A673 (cell line): ENCODE data around the gene ABCC11. TPM values are rescaled to one million over a fixed set of nuclear protein-coding genes. Genes with fewer than 3 reads are reported as not detected.

Experiments
- BruUV-seq: library from RNA; stranded (reverse); fragments of 400-500 nt; replicated peaks from 2 replicates; lab custom pipeline; 2021; lab: Mats Ljungman, UMichigan
- CTCF ChIA-PET: fragments of 300-600 bp; sonication (Branson Sonifier 250); formaldehyde crosslinking; loops from one replicate; lab custom pipeline; 2022; ENCODE audit warnings: antibody characterized with exemption; lab: Charles Lee
- POLR2A ChIA-PET: fragments of 300-600 bp; sonication (Branson Sonifier 250); formaldehyde crosslinking; loops from one replicate; lab custom pipeline; 2022; ENCODE audit warnings: antibody characterized with exemption; ENCODE audit not compliant: low non-redundant PET; lab: Charles Lee
- DNase-seq: peaks from one replicate; pipeline ENCODE4 v3.0.0-alpha.2; 2015; ENCODE audit warnings: low spot score
- H3K27ac ChIP-seq: fragments of 200-600 bp; sonication (generic); 2 replicates; pipeline ENCODE4 v1.5.1; 2016; ENCODE audit warnings: mixed run types, low read depth, mild to moderate bottlenecking, mixed read lengths, antibody characterized with exemption, low read length; ENCODE audit not compliant: poor library complexity, severe bottlenecking
- H3K27me3 ChIP-seq: fragments of 200-600 bp; sonication (generic); replicated peaks from 2 replicates; pipeline ENCODE4 v1.6.1; 2017; ENCODE audit warnings: mixed run types, low read depth, mild to moderate bottlenecking, mixed read lengths, antibody characterized with exemption, low read length; ENCODE audit not compliant: insufficient read depth, poor library complexity
- H3K36me3 ChIP-seq: fragments of 200-600 bp; sonication (generic); 2 replicates; pipeline ENCODE4 v1.6.1; 2016; ENCODE audit warnings: mixed run types, mild to moderate bottlenecking, mixed read lengths, antibody characterized with exemption, low read length; ENCODE audit not compliant: insufficient read depth, poor library complexity, severe bottlenecking
- H3K4me1 ChIP-seq: fragments of 200-600 bp; sonication (generic); 2 replicates; pipeline ENCODE4 v1.6.1; 2017; ENCODE audit warnings: mixed run types, mild to moderate bottlenecking, mixed read lengths, antibody characterized with exemption, low read length; ENCODE audit not compliant: insufficient read depth, poor library complexity, severe bottlenecking
- H3K4me3 ChIP-seq: fragments of 200-600 bp; sonication (generic); 2 replicates; pipeline ENCODE4 v1.5.1; 2016; ENCODE audit warnings: low read depth, mixed run types, mild to moderate bottlenecking, mixed read lengths, low read length; ENCODE audit not compliant: poor library complexity, severe bottlenecking
- H3K9me3 ChIP-seq: fragments of 200-600 bp; sonication (generic); 2 replicates; pipeline ENCODE4 v1.6.1; 2016; ENCODE audit warnings: mixed run types, low read depth, mild to moderate bottlenecking, mixed read lengths, antibody characterized with exemption, low read length; ENCODE audit not compliant: poor library complexity, severe bottlenecking
- EZH2 ChIP-seq: fragments of 200-600 bp; sonication (generic); IDR thresholded peaks from 2 replicates; pipeline ENCODE4 v1.6.1; 2017; ENCODE audit warnings: borderline replicate concordance, low read depth, mild to moderate bottlenecking, mixed read lengths, antibody characterized with exemption, low read length; ENCODE audit not compliant: poor library complexity, severe bottlenecking
- intact Hi-C: fragments of 100-400 bp; cut with micrococcal nuclease; formaldehyde crosslinking; loops from one replicate; pipeline ENCODE4 v1.10.0; 2022; ENCODE audit not compliant: unreplicated experiment
- total RNA-seq: library from RNA; stranded (reverse); gene quantifications from 2 replicates; pipeline ENCODE4 v1.2.3, GENCODE V29; 2021
- TF ChIP-seq, protein P1 (sequence below): fragments of 300-800, 200-600 bp; sonication (generic); conservative IDR thresholded peaks from 2 replicates; pipeline ENCODE4 v1.5.1; 2017; ENCODE audit warnings: low read depth, mild to moderate bottlenecking, antibody characterized with exemption, low read length, moderate library complexity, mixed read lengths

Gene ABCC11
- total RNA-seq, 1 experiment from 2014 or later, result not detected

DNA sequence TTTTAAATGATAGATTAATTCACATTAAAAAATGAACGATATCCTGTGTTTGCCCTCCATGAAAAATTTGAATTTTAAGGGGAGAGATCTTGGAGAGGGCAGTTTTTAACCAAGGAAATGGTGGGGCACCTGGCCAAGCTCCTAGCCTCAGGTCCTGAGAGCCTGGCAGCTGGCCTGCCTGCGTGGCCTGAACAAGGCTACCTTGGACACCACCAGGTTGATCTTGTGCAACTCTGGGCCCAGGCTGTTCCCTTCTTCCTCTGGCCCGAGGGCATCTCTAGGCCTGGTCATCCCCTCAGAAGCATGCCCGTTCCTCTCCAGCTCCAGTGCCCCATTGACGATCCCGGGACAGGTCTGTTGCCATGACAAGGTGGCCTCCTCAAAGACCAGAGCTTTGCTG is 36.6 kb downstream of the ABCC11 start:
- Histone ChIP-seq H3K9me3 (no peaks in the 10 kb centered on the region), H3K27ac (no peak overlapping the region), H3K36me3 (no peaks in the 10 kb centered on the region), H3K27me3 (peaks cover 7% of the 10 kb centered on the region), H3K4me3 (no peak overlapping the region), H3K4me1 (no peaks in the 10 kb centered on the region)
- ChIA-PET CTCF (no interaction called here), POLR2A (no interaction called here)
- no peak for DNase-seq
- no peak for TF ChIP-seq EZH2
- TF ChIP-seq, protein P1, sequence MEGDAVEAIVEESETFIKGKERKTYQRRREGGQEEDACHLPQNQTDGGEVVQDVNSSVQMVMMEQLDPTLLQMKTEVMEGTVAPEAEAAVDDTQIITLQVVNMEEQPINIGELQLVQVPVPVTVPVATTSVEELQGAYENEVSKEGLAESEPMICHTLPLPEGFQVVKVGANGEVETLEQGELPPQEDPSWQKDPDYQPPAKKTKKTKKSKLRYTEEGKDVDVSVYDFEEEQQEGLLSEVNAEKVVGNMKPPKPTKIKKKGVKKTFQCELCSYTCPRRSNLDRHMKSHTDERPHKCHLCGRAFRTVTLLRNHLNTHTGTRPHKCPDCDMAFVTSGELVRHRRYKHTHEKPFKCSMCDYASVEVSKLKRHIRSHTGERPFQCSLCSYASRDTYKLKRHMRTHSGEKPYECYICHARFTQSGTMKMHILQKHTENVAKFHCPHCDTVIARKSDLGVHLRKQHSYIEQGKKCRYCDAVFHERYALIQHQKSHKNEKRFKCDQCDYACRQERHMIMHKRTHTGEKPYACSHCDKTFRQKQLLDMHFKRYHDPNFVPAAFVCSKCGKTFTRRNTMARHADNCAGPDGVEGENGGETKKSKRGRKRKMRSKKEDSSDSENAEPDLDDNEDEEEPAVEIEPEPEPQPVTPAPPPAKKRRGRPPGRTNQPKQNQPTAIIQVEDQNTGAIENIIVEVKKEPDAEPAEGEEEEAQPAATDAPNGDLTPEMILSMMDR, result no peak
- intact Hi-C loops, result no loop called here
- BruUV-seq, result no TSS peak

DNA sequence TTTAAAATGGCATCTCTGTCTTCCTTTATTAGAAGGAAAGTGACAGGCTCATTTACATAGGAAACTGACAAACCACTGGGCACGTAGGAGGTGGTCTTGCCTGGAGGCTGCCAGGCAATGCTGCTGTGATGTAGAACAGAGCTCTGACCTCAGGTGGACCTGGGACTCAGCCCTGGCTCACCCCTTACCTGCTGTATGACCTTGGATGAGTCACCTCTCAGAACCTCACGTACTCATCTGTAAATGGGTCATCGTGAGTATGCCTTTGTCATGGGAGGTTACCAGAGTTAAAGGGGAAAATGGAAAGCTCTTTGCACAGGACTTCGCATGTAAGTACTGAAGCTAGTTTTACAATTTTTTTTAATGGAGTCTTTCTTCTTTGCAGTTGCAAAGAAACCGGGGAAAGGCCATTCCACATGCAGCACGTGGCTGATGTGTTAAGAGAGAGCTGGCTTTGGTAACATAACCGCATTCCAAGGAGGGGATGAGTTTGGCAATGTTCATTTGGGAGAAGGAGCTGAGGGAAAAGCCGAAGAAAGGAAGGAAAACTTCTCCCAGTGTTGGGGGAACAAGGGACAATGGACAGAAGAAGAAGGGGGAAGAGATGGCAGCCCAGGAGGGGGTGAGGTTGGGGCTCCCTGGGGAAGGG is 40.6 kb downstream of the ABCC11 start:
- Histone ChIP-seq H3K36me3 (no peaks in the 10 kb centered on the region), H3K27me3 (peaks cover 7% of the 10 kb centered on the region), H3K27ac (no peak overlapping the region), H3K9me3 (no peaks in the 10 kb centered on the region), H3K4me1 (no peaks in the 10 kb centered on the region), H3K4me3 (no peak overlapping the region)
- POLR2A ChIA-PET, result no interaction called here
- no peak for TF ChIP-seq EZH2
- TF ChIP-seq, protein P1, result no peak
- no peak for DNase-seq
- CTCF ChIA-PET, result no interaction called here
- intact Hi-C loops, result no loop called here
- BruUV-seq, result no TSS peak

DNA sequence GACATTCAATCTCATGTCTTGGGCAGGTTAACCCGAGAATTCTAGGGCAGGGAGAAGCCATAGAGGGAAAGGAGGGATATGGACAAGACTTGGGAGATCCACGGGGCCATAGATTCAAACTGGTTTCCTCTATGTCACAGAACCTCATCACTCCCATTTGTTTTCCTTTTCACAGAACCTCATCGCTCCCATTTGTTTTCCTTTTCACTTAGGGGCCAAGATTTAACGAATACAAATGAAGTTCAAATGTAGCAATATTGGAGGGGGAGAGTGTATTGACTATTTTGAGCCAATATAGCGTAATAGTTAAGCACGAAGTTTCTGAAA is 42.6 kb downstream of the ABCC11 start:
- POLR2A ChIA-PET, result no interaction called here
- intact Hi-C loops, result no loop called here
- Histone ChIP-seq H3K27me3 (peaks cover 7% of the 10 kb centered on the region), H3K36me3 (no peaks in the 10 kb centered on the region), H3K27ac (no peak overlapping the region), H3K9me3 (no peaks in the 10 kb centered on the region), H3K4me3 (no peak overlapping the region), H3K4me1 (no peaks in the 10 kb centered on the region)
- TF ChIP-seq, protein P1, result no peak
- no peak for TF ChIP-seq EZH2
- BruUV-seq, result no TSS peak
- CTCF ChIA-PET, result no interaction called here
- DNase-seq, result no peak
